ENCODE results near the gene PFKP.

PFKP gene

DNA sequence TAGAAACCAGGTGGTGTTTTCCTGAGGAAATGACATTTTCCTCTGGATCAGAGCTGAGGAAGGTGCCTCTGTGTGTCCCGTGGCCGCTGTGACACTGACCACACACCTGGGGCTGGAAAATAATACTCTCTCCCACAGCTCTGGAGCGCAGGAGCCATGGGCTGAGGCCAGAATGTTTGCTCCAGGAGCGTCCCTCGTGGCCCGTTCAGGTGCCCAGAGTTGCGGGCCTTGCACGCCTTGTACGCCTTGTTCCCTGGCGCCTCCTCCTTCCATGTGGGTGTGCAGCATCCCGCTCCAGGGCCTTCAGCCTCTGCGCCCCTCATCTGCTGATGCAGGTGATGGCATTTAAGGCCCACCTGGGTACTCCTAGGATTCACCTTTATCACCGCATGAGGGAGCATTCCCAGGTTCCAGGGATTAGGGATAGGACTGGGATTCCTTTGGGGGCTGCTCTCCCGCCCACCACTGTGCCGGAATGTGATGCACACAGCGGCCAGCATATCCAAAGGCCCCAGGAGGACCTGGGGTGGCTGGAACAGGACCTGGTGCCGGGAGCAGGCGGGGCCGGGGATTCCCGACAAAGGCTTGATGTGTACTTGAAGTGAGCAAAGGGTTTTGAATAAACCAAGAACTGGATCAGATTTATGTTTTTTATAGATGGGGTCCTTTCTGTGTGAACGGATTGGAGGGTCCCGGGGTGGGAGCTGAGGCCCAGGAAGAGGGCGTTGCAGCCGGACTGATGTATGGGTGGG, 61.2 kb downstream of the PFKP start:
- Histone ChIP-seq H3K36me3 (ENCODE audit: insufficient read depth, low read length) (peaks cover 97% of the 10 kb centered on the region), H2AFZ (ENCODE audit: low read depth, low read length) (no peak overlapping the region), H3K4me3 (ENCODE audit: low read depth in 1 of 2, low read length in 2 of 2) (no peak overlapping the region), H4K20me1 (ENCODE audit: insufficient read depth, low read length) (peaks cover 41% of the 10 kb centered on the region), H3K4me1 (ENCODE audit: insufficient read depth, low read length) (no peaks in the 10 kb centered on the region), H3K27ac (ENCODE audit: low read length) (no peak overlapping the region), H3K4me2 (ENCODE audit: insufficient read depth, low read length) (no peak overlapping the region), H3K79me2 (ENCODE audit: insufficient read depth, low read length) (0 out of 2 replicates have a peak, but pooled peaks cover 1% of the 10 kb centered on the region), H3K9me3 (ENCODE audit: insufficient read depth, low read length, severe bottlenecking) (no peaks in the 10 kb centered on the region), H3K9ac (ENCODE audit: low read depth, low read length) (no peak overlapping the region), H3K27me3 (ENCODE audit: insufficient read depth, low read length, poor library complexity) (no peaks in the 10 kb centered on the region)
- ATAC-seq (ENCODE audit: insufficient read depth, low read depth): no peak
- no peak for TF ChIP-seq EZH2 (IDR thresholded peaks at IDR 0.05; ENCODE audit: borderline replicate concordance, low read depth, low read length, severe bottlenecking)
- TF ChIP-seq, protein P1, sequence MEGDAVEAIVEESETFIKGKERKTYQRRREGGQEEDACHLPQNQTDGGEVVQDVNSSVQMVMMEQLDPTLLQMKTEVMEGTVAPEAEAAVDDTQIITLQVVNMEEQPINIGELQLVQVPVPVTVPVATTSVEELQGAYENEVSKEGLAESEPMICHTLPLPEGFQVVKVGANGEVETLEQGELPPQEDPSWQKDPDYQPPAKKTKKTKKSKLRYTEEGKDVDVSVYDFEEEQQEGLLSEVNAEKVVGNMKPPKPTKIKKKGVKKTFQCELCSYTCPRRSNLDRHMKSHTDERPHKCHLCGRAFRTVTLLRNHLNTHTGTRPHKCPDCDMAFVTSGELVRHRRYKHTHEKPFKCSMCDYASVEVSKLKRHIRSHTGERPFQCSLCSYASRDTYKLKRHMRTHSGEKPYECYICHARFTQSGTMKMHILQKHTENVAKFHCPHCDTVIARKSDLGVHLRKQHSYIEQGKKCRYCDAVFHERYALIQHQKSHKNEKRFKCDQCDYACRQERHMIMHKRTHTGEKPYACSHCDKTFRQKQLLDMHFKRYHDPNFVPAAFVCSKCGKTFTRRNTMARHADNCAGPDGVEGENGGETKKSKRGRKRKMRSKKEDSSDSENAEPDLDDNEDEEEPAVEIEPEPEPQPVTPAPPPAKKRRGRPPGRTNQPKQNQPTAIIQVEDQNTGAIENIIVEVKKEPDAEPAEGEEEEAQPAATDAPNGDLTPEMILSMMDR (IDR thresholded peaks at IDR 0.05; ENCODE audit: borderline replicate concordance, extremely low read depth, low read length, poor library complexity, severe bottlenecking): no peak
- DNase-seq: no peak

DNA sequence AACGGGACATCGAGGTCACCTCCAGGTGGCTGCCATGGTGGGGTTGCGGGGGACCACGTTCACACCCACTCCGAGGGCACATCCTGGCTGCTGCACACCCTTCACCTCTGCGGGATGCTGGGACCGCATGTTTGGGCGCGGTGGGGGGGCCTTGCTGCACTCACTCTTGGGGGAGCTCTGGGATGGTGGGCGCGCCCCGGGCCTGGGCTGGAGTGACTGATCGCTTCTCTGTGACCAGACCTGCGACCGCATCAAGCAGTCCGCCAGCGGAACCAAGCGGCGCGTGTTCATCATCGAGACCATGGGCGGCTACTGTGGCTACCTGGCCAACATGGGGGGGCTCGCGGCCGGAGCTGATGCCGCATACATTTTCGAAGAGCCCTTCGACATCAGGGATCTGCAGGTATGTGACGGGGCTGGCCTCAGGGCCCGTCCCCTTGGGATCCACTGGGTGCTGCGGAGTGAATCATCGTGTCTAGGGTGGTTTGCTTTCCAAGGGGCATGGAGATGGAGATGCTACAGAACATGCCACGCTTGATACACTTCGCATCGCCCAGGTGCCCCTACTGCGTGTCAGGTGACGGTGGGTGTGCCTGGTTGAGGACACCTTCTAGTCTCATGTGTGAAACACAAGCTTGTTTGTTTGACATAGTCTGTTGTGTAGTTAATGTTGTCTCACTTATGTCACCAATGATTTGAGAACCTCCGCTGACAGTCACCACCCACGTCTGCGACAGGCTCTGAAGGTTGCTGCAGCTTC, 62.4 kb downstream of the PFKP start:
- no peak for TF ChIP-seq EZH2 (IDR thresholded peaks at IDR 0.05; ENCODE audit: borderline replicate concordance, low read depth, low read length, severe bottlenecking)
- TF ChIP-seq, protein P1 (IDR thresholded peaks at IDR 0.05; ENCODE audit: borderline replicate concordance, extremely low read depth, low read length, poor library complexity, severe bottlenecking): no peak
- 0 out of 2 replicates have a peak, but pooled peaks cover 1% of the 10 kb centered on the region for H3K79me2 ChIP-seq (ENCODE audit: insufficient read depth, low read length)
- no peak for ATAC-seq (ENCODE audit: insufficient read depth, low read depth)
- no peak for DNase-seq
- H3K27ac ChIP-seq (ENCODE audit: low read length): no peak overlapping the region
- H4K20me1 ChIP-seq (ENCODE audit: insufficient read depth, low read length): peaks cover 33% of the 10 kb centered on the region
- H3K36me3 ChIP-seq (ENCODE audit: insufficient read depth, low read length): peaks cover 97% of the 10 kb centered on the region
- H2AFZ ChIP-seq (ENCODE audit: low read depth, low read length): no peak overlapping the region
- no peak overlapping the region for H3K9ac ChIP-seq (ENCODE audit: low read depth, low read length)
- no peaks in the 10 kb centered on the region for H3K27me3 ChIP-seq (ENCODE audit: insufficient read depth, low read length, poor library complexity)
- no peak overlapping the region for H3K4me2 ChIP-seq (ENCODE audit: insufficient read depth, low read length)
- no peak overlapping the region for H3K4me3 ChIP-seq (ENCODE audit: low read depth in 1 of 2, low read length in 2 of 2)
- no peaks in the 10 kb centered on the region for H3K4me1 ChIP-seq (ENCODE audit: insufficient read depth, low read length)
- H3K9me3 ChIP-seq (ENCODE audit: insufficient read depth, low read length, severe bottlenecking): no peaks in the 10 kb centered on the region

DNA sequence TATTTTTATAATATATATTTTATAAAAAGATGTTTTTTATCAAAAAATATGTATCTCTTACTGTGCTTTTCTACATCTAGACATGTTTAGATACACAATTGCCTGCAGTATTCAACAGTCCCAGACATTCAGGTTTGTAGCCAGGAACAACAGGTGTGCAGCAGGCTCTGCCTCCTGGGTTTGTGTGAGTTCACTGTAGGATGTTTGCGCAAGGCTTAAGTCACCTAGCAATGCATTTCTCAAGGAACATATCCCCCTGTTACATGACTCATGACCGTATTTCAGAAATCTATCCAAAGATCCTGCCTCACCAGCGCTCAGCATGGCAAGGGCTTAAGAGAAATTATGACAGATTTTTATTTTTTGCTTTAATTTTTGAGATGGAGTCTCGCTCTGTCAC, 63.8 kb downstream of the PFKP start:
- no peak overlapping the region for H2AFZ ChIP-seq (ENCODE audit: low read depth, low read length)
- no peaks in the 10 kb centered on the region for H3K9me3 ChIP-seq (ENCODE audit: insufficient read depth, low read length, severe bottlenecking)
- H3K27ac ChIP-seq (ENCODE audit: low read length): no peak overlapping the region
- no peak for DNase-seq
- TF ChIP-seq, protein P1 (IDR thresholded peaks at IDR 0.05; ENCODE audit: borderline replicate concordance, extremely low read depth, low read length, poor library complexity, severe bottlenecking): no peak
- no peak for TF ChIP-seq EZH2 (IDR thresholded peaks at IDR 0.05; ENCODE audit: borderline replicate concordance, low read depth, low read length, severe bottlenecking)
- no peak overlapping the region for H3K9ac ChIP-seq (ENCODE audit: low read depth, low read length)
- no peaks in the 10 kb centered on the region for H3K27me3 ChIP-seq (ENCODE audit: insufficient read depth, low read length, poor library complexity)
- H3K4me2 ChIP-seq (ENCODE audit: insufficient read depth, low read length): no peak overlapping the region
- ATAC-seq (ENCODE audit: insufficient read depth, low read depth): no peak
- no peak overlapping the region for H3K4me3 ChIP-seq (ENCODE audit: low read depth in 1 of 2, low read length in 2 of 2)
- H3K4me1 ChIP-seq (ENCODE audit: insufficient read depth, low read length): no peaks in the 10 kb centered on the region
- 0 out of 2 replicates have a peak, but pooled peaks cover 1% of the 10 kb centered on the region for H3K79me2 ChIP-seq (ENCODE audit: insufficient read depth, low read length)
- H4K20me1 ChIP-seq (ENCODE audit: insufficient read depth, low read length): peaks cover 26% of the 10 kb centered on the region
- peaks cover 97% of the 10 kb centered on the region for H3K36me3 ChIP-seq (ENCODE audit: insufficient read depth, low read length)
